HG03460 (cell line): ENCODE results near the gene INO80B.
"Not testable (repeated sequence)": the region's sequence is repeated elsewhere in the genome, so short reads cannot be mapped to it uniquely, and the experiment has no call there.

ENCODE experiments used
- ATAC-seq: cut with Tn5 transposase; IDR thresholded peaks from one replicate; pipeline ENCODE4 v1.9.1; 2021; ENCODE audit not compliant: unreplicated experiment

The INO80B gene

DNA sequence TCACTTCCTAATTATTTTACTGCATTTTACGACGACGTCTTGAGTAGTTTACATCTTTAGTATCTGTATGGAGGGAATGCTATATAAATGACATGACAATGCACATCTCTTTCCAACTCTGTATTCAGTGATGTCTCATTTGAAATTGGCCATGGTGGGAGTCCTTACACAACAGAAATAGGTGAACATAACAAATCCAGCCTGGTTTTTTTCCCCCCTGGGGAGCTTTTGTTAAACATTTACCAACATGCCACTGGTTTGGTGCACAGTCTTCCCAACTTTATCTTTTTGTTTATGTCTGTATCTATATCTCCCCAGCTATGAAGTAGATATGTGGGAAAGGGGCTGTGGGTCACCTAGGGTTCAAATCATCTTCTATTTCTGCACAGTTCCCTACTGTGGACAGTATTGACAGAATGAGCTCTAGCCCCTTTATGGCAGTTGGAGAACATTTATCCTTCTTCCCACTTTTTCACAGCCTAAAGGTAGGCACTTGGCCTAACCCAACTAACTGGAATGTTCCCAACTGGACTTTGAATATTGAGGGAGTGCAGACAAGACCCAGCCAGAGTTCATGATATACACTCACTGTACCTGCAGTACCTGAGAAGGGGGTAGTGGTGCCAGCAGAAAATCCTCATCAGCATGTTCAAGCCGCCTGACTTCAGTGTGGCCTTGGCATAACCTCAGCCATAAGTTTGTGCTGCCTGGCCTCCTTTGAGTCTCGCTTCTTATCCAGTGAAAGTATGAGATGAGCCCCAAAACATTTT lies 7.5 kb upstream of the INO80B start:
- no peak for ATAC-seq

DNA sequence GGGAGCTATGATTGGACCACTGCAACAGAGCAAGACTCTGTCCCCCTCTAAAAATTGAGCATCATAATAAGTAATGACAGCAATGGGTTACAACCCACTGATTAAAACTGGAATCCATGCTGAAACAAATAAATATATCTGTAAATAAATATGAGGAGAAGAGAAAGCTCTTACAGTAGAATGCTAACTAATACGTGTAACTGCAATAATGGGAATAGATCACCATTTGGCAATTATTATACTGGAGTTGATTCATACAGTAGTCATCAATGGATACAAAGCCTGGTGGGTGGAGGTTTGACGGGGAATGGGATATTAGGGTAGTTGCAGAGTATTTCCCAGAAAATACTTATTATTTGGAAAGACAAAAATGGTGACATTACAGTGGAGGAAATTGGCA lies 6.1 kb upstream of the INO80B start:
- no peak for ATAC-seq

DNA sequence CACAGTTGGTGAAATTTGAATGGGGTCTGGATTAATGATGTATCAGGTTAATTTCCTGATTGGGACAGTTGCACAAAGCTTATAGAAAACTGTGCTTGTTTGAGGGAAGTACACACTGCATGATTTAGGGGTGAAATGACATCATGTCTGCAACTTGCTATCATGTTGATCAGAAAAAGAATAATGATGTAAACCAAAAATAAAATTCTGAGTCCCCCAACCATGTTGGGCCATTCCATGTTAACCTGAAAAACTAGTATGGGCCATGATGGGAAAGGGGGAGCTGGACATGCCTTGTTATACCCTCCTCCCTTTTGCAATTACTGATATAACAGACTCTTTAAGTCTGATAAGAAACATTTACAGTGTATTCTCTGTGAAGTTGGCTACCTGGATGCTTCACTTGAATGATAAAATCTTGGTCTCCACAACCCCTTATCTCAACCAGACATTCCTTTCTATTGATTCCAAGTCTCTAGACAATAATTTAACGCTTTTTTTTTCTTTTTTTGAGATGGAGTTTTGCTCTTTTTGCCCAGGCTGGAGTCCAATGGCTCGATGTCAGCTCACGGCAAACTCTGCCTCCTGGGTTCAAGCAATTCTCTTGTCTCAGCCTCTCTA lies 4.2 kb upstream of the INO80B start:
- ATAC-seq: no peak

DNA sequence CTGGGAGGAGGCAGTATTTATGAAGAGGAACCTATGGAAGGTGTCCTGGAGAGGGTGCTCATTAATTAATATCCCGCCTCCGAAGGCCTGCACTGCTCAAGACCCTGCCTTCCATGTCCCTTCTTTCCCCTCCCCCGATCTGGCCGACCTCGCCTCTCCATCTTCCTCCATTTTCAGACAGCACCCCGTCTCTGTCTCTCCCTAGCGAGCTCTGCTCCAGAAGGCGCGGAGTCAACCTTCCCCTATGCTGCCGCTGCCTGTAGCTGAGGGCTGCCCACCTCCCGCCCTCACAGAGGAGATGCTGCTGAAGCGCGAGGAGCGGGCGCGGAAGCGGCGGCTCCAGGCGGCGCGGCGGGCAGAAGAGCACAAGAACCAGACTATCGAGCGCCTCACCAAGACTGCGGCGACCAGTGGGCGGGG lies 2.3 kb downstream of the INO80B start:
- no peak for ATAC-seq

DNA sequence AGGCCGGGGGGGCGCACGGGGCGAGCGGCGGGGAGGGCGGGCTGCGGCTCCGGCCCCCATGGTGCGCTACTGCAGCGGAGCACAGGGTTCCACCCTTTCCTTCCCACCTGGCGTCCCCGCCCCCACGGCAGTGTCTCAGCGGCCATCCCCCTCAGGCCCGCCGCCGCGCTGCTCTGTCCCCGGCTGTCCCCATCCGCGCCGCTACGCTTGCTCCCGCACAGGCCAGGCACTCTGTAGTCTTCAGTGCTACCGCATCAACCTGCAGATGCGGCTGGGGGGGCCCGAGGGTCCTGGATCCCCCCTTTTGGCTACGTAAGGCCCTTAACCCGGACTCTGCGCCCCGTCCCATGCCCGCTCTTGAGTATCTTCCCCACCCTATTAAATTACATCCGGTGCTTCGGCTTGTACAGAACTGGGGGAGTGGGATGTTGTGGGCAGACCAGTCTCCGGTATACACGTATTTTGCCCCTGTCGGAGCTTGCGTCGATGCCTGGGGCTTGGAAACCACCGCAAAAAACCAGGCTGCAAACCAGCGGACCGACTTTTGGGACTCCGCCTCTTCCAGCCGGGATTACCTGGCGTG lies 2.8 kb downstream of the INO80B start:
- ATAC-seq: peak; percentile 37

DNA sequence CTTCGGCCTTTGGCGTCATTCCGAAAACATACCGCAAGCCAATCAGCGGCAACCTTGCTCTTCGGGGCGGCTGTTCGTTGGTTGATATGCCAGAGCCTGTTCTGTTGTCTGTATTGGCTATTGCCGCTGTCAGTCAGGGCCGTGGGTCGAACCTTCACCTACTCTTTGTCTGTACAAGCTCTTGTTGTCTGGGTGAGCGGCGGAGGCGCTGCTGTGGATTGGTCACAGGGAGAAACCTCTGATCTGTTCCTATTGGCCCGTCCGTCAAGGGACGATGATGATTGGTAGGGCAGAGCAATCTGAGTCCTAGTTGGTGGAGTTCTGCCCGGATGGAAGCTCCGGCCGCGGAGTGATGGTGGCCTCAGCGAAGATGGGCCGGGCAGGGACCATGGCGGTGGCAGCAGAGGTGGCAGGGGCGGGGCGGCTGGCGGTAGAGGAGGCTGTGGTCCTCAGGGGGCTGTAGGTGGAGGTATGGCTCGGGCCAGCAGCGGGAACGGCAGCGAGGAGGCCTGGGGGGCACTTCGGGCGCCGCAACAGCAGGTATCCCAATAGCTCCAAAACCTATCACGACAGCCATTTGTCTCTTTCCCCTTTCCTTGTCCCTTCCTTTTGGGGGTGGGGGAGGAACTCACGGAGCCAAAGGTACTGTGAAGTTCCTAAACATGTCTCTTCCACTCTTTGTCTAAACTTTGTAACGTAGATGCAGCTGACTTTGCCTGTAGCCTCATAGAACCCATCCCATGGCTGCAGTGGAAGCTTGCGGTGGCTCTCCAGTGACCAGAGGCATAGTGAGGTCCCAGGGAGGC lies 3.4 kb downstream of the INO80B start, which contains the start of gene WBP1:
TSS of gene WBP1 (plus strand) at position 307 of the 806 bp plus-strand sequence. CDS start at position 472, 165 bp downstream.
- ATAC-seq: peak; percentile 81

DNA sequence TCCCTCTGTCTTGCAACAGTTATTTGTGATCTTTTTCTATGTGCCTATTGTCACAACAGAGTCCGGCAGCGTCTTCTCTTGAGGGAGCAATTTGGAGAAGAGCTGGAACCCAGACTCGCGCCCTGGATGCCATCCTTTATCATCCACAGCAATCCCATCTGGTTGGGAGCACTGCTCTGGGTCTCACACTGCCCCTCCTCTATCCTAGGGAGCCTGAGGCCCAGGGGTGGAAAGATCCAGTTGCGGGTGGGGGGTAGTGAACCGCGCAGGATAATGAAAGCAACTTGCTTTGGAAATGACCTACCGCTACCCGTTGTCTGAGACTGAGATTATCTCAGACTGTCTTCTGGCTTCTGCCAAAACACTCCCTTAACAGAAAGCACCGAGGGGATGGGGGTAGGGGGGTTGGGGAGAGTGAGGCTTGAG lies 4.1 kb downstream of the INO80B start:
- ATAC-seq: no peak

DNA sequence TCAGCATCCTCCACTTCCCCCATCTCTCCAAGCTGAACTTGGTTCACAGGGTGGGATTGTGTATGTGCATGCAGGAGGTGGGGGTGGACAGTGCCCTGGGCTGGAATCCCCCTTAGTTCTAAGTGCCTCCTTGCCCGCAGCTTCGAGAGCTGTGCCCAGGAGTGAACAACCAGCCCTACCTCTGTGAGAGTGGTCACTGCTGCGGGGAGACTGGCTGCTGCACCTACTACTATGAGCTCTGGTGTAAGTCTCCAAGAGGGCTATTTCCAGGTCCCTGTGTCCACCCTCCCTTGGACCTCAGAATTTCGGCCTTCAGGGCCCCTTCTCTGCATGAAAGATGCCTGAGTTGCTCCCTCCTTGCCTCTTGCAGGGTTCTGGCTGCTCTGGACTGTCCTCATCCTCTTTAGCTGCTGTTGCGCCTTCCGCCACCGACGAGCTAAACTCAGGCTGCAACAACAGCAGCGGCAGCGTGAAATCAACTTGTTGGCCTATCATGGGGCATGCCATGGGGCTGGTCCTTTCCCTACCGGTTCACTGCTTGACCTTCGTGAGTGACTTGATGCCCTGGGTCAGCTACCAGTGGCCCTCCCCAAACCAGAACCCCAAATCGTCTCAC lies 4.7 kb downstream of the INO80B start:
- not testable (repeated sequence) for ATAC-seq

DNA sequence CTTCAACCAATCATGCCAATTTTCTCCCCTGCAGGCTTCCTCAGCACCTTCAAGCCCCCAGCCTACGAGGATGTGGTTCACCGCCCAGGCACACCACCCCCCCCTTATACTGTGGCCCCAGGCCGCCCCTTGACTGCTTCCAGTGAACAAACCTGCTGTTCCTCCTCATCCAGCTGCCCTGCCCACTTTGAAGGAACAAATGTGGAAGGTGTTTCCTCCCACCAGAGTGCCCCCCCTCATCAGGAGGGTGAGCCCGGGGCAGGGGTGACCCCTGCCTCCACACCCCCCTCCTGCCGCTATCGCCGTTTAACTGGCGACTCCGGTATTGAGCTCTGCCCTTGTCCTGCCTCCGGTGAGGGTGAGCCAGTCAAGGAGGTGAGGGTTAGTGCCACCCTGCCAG lies 5.3 kb downstream of the INO80B start:
- ATAC-seq: not testable (repeated sequence)

DNA sequence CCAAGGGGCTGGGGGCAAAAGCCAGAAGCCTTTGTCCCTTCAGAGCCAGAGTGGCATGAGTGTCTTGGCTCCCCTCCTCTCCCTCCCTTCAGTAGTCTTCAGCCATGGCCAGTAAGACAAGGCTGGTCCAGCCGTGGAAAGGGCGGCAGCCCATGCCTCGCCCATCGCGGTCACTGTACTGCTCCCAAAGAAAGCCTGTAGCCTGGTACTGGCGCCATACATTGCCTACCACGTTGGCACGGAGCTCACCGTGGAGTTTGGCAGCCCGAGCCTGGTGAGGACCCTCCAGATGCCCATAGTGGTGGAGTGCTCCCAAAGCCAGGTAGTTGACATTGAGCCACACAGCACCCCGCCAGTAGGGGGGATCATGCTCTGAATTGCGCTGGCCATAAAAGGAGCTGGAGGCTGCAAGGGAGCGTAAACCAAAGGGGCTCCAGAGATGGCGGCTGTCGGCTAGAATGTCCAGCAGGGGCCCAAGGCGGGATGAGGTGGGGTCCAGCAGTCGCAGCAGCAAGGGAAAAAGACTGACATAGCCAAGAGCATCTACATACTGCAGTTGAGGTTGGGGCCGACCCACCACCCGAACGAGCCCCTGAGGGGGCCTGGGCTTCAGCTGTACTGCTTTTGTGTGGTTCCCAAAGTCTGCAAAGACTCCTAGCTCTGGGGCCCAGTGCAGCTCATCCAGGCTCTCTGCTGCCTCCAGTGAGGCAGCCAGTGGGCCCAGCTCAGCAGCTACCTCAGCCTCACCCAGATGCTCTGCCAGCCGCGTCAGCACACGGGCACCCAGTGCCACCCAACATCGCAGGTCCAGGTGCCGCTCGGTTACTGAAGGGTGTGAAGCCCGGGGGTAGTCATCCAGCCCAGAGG lies 6.5 kb downstream of the INO80B start:
- no peak for ATAC-seq

DNA sequence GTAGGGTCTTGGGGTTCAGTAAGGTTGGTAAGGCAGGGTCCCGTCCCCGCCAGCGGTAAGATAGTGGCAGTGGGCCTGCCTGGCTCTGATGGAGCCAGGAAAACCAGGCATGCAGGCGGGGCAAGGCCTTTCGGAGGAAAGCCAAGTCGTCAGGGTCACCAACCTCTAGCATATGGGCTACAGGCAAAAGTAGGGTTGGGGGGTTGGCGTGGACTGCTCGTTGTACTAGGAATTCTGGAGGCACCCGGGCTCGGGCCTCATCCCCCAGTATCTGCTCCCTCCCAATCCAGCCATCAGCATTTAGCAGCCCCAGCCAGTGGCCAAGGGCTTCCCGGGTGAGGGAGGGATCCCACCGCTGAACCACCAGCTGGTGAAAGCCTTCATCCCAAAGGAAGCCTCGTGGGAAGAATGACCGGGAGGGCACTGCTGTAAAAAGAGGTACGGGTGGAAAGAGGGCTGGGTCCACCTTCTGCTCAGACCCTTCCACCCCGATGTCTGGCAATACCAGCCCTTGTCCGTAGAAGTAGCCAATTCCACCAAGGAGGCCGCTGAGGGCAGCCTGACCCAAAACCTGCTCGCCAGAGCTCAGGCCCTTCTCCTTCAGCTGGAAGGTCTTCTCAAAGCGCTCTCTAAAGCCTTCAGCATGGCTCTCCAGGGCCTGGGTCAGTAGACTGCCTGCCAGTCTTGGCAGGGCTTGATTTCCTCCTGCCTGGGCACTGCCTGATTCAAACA lies 7.3 kb downstream of the INO80B start:
- ATAC-seq: no peak

DNA sequence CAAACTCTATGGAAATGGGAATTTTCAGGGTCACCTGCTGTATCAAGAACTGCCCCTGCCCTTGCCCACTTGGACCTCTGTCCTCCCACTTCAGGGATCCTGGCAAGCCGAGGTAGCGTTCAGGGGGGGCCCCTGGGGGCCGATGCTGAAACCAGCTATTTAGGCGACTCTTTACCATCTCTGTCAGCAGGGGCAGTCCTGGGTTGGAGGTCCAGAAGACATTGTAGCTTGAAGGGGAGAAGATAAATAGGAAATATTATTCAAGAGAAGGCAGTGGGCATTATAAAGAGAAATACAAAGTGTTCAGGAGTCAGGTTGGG lies 7.9 kb downstream of the INO80B start:
- no peak for ATAC-seq

DNA sequence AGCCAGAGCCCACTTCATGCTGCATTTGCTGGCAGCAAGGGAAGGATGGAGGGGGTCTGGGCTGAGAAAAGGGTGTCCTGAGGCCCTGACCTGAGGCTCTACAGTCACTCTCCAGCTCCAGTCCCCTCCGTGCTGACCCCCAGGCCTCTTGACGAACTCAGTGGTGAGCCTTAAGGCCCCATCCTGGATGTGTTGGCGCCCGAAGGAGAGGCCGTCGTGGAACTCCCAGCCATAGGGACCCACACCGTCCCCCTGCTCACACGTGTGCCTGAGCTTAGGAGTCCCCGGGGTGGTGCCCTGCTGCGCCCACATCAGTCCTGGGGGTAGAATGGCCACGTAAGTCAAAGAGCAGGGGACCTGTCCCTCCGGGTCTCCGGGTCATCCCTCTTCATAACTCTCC lies 9.5 kb downstream of the INO80B start:
- ATAC-seq: peak; percentile 6

DNA sequence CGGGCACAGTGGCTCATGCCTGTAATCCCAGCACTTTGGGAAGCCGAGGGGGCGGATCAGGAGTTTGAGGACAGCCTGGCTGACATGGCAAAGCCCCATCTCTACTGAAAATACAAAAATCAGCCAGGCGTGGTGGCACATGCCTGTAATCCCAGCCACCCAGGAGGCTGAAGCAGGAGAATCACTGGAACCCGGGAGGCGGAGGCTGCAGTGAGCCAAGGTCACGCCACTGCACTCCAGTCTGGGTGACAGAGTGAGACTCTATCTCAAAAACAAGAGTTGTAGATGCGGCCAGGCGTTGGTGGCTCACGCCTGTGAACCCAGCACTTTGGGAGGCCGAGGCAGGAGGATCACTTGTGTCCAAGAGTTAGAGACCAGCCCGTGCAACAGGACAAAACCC lies 15.9 kb downstream of the INO80B start:
- not testable (repeated sequence) for ATAC-seq

DNA sequence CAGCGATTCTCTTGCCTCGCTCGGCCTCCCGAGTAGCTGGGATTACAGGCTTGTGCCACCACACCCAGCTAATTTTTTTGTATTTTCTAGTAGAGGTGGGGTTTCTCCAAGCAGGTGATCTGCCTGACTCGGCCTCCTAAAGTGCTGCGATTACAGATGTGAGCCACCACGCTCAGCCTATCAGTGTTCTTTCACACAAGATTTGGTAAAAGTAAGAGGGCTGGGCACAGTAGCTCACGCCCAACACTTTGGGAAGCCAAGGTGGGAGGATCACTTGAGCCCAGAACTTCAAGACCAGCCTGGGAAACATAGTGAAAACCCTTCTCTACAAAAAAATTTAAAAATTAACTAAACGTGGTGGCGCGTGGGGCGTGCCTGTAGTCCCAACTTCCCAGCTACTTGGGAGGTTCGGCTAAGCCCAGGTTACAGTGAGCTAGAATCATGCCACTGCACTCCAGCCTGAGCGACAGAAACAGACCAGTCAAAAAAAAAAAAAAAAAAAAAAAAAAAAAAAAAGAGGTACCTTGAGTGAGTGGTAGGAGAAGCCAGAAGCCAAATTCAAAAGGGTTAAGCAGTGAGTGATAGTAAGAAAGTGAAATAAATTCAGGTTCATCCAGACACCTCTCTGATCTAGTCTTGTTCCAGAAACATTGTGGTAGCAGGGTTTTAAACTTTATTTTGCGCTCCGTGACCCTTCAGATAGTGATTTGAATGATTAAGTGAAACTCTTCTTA lies 16.6 kb downstream of the INO80B start:
- ATAC-seq: no peak

DNA sequence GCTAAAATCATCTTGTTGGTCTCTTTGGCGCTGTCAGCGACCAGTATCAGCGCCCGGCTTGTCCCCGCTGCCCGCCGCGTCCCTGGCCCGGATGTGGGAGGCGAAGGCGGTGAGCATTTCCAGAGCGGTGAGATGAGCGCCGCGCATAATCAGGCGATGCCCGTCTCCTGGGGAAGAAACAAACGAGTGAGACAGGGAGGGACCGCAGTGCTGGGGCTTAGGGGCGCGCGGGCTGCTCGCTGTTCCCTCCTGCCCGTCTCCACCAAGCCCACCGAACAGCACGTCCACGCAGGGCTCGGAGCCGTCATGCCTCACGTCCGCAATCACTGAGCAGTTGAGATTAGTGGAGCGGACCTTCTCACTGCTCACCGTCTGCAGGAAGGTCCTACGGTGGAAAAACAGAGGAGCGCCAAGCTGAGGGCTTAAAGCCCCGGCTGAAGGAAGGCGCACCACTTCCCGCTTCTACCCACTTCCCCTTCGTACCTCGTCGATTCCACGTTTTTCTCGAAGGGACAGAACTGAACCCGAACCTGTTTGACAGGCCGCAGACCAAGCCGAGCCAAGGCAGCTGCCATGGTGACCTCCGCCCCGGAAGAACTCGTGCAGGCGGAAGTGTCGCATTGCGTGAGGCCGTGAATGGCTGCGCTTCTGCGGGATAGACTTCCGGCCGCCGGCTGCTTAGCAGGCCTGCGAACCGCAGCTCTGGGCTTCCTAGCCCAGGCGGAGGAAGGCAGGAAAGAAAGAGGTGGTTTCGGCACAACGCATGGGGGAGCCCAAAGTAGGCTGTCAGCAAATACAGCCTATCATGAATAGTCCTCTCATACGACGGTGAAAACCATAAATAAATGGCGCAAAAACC lies 17.4 kb downstream of the INO80B start, which contains the start of gene MRPL53:
TSS of gene MRPL53 (minus strand) at position 595 of the 859 bp plus-strand sequence. CDS start at position 575, 20 bp downstream.
- ATAC-seq: peak; percentile 82

DNA sequence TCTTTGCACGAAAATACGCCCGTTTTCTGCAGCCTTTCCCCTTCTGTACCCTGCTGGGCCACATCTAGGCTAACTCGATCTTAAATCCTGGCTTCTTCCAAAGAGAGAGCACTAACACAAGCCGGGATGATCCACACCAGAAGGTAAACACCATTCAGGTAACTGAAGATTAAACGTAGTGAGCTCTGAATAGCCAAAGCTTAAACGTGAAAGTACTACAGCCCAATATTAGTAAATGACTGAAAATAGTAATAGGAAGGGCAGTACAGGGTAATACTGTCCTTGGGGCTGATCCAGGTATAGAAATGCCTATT lies 18.0 kb downstream of the INO80B start:
- no peak for ATAC-seq

DNA sequence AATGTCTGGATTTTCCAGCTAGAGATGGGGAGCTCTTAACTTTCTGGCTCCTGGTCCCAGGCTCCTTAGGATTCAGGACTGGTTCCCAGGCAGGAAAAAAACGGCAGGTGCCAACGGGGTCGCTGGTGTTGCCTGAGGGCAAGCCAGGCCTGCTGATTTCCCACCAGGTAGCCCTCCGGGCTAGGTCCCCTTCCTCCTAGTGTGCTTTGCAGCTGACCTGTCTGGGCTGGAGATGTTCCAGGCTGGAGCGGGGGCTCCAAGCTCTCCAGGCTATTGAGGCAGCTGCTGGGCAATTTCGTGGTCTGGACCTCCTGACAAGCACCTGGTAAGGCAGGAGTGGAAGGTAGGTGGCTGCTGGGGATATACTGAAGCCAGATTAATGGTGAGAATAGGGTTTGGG lies 19.6 kb downstream of the INO80B start:
- ATAC-seq: no peak
